IMR-90 (cell line): ENCODE measurements around the gene ZW10.

Source experiments
- MXI1 ChIP-seq: IDR thresholded peaks from 2 replicates; pipeline ENCODE4 v1.6.1; 2012; ENCODE audit warnings: low read depth, mild to moderate bottlenecking, low read length, moderate library complexity, borderline replicate concordance
- POLR2A ChIP-seq: IDR thresholded peaks from 2 replicates; pipeline ENCODE4 v1.6.1; 2012; ENCODE audit warnings: mild to moderate bottlenecking, low read depth, low read length
- RAD21 ChIP-seq: IDR thresholded peaks from 2 replicates; pipeline ENCODE4 v1.6.1; 2012; ENCODE audit warnings: low read length, improper control_type of control experiment
- RCOR1 ChIP-seq: IDR thresholded peaks from 2 replicates; pipeline ENCODE4 v1.6.1; 2012; ENCODE audit warnings: mild to moderate bottlenecking, low read length, improper control_type of control experiment; ENCODE audit not compliant: insufficient replicate concordance
- RFX5 ChIP-seq: IDR thresholded peaks from 2 replicates; pipeline ENCODE4 v1.8.0; 2012; ENCODE audit warnings: low read depth, mild to moderate bottlenecking, low read length, moderate library complexity
- TF ChIP-seq, protein P1 (sequence below): conservative IDR thresholded peaks from 2 replicates; pipeline ENCODE4 v1.5.1; 2012; ENCODE audit warnings: mild to moderate bottlenecking, low read depth, low read length, improper control_type of control experiment
- TF ChIP-seq, protein P2 (sequence below): fragments of 150-350 bp; IDR thresholded peaks from 2 replicates; pipeline ENCODE4 v1.6.1; 2017; ENCODE audit warnings: mild to moderate bottlenecking, antibody characterized with exemption, low read length, low read depth

DNA sequence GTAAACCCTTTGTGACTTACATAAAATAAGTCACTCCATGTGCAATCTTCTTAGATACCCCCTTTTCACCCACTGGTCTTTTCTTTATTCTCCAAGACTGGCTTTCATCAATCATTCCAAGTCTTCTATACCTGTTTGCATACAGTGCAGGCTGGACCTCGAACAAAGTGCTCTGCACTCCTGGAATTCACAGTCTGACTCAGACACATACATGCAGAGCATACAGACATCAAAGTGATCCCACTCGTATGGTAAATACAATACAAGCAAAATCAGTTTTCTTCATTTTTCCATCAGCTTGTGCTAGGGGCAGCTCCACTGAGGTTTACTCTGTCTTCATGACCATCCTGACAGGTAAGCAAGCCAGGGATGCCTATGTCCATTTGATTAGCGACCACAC is 50.6 kb downstream of the ZW10 start:
- TF ChIP-seq, protein P1, sequence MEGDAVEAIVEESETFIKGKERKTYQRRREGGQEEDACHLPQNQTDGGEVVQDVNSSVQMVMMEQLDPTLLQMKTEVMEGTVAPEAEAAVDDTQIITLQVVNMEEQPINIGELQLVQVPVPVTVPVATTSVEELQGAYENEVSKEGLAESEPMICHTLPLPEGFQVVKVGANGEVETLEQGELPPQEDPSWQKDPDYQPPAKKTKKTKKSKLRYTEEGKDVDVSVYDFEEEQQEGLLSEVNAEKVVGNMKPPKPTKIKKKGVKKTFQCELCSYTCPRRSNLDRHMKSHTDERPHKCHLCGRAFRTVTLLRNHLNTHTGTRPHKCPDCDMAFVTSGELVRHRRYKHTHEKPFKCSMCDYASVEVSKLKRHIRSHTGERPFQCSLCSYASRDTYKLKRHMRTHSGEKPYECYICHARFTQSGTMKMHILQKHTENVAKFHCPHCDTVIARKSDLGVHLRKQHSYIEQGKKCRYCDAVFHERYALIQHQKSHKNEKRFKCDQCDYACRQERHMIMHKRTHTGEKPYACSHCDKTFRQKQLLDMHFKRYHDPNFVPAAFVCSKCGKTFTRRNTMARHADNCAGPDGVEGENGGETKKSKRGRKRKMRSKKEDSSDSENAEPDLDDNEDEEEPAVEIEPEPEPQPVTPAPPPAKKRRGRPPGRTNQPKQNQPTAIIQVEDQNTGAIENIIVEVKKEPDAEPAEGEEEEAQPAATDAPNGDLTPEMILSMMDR: no peak
- no peak for TF ChIP-seq RAD21
- no peak for TF ChIP-seq POLR2A
- no peak for TF ChIP-seq RFX5
- TF ChIP-seq MXI1: no peak
- no peak for TF ChIP-seq RCOR1
- TF ChIP-seq, protein P2, sequence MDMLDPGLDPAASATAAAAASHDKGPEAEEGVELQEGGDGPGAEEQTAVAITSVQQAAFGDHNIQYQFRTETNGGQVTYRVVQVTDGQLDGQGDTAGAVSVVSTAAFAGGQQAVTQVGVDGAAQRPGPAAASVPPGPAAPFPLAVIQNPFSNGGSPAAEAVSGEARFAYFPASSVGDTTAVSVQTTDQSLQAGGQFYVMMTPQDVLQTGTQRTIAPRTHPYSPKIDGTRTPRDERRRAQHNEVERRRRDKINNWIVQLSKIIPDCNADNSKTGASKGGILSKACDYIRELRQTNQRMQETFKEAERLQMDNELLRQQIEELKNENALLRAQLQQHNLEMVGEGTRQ: no peak
